ENCODE measurements around the gene CSGALNACT2. TPM values are rescaled to one million over a fixed set of nuclear protein-coding genes. Genes with fewer than 3 reads are reported as not detected.

Gene CSGALNACT2
- total and polyA plus RNA-seq, 9 of the 15 experiments (the other 6 are each of a cell fraction or from before 2014, with no cell fraction given), result 1.4 to 7.3 (median 3.5) TPM

- no peak for TF ChIP-seq HMG20B (CRISPR knock-in tag; IDR thresholded peaks at IDR 0.05)
These were observed at the start of gene CSGALNACT2 (continued) for GRCh38 chr10:43138021-43138756.

GRCh38 chr10:43089519-43089918 is 48.7 kb upstream of the CSGALNACT2 start:
- TF ChIP-seq BDP1 (IDR thresholded peaks at IDR 0.05; ENCODE audit: insufficient read depth, insufficient read length), result no peak
- no peak for TF ChIP-seq ATF6 (CRISPR knock-in tag; IDR thresholded peaks at IDR 0.05)
- no peak for TF ChIP-seq MLLT1 (IDR thresholded peaks at IDR 0.05)
- no peak for TF ChIP-seq ZNF280A (IDR thresholded peaks at IDR 0.05; ENCODE audit: low read depth, partially characterized antibody)
- no peak for TF ChIP-seq KAT2B (IDR thresholded peaks at IDR 0.05; ENCODE audit: low read depth, low read length)
- TF ChIP-seq HDAC3 (IDR thresholded peaks at IDR 0.05; ENCODE audit: borderline replicate concordance, partially characterized antibody), result no peak
- no peak for TF ChIP-seq MEIS2 (IDR thresholded peaks at IDR 0.05; ENCODE audit: partially characterized antibody)
- no peak for TF ChIP-seq SLC30A9 (CRISPR knock-in tag; IDR thresholded peaks at IDR 0.05)
- no peak for TF ChIP-seq KDM5B (IDR thresholded peaks at IDR 0.05; ENCODE audit: insufficient replicate concordance, low read depth, low read length)
- ChIA-PET POLR2A (no interaction called here), CTCF (ENCODE audit: low intra/inter-chr PET ratio) (no interaction called here)
- FAIRE-seq (no peak), DNase-seq (ENCODE audit: extremely low read depth in 1 of 4, low spot score in 3 of 4) (no peak), ATAC-seq (no peak)
- Histone ChIP-seq H3K4me3 (no peak overlapping the region), H4K20me1 (replicated peaks; ENCODE audit: control insufficient read depth, insufficient read depth, low read length) (no peaks in the 10 kb centered on the region), H3K27ac (ENCODE audit: extremely low read depth, low read depth, low read length) (no peak overlapping the region), H2AFZ (ENCODE audit: low read depth, low read length) (no peak overlapping the region), H3K9me1 (ENCODE audit: control insufficient read depth, insufficient read depth, low read length) (no peaks in the 10 kb centered on the region), H3K27me3 (ENCODE audit: control insufficient read depth in 2 of 2, insufficient read depth in 2 of 2, low read length in 2 of 2) (peaks cover 0 to 45% of the 10 kb centered on the region in 2 experiments; a peak in 2 of 5 replicates), H3K9me3 (replicated peaks; ENCODE audit: control insufficient read depth, insufficient read depth, low read depth, low read length) (no peaks in the 10 kb centered on the region), H3K9ac (ENCODE audit: insufficient read depth in 1 of 2, low read depth in 2 of 2, low read length in 2 of 2) (no peak overlapping the region), H3K4me2 (ENCODE audit: insufficient read depth, low read length) (no peak overlapping the region), H3K79me2 (ENCODE audit: control insufficient read depth, insufficient read depth, low read length) (no peaks in the 10 kb centered on the region), H3K36me3 (ENCODE audit: control insufficient read depth, insufficient read depth, low read length) (no peaks in the 10 kb centered on the region), H3K4me1 (replicated peaks in 1 of 2; ENCODE audit: control insufficient read depth in 2 of 2, insufficient read depth in 2 of 2, low read length in 2 of 2) (no peaks in the 10 kb centered on the region)
- no TSS peak for BruUV-seq (replicated peaks)
- intact Hi-C loops (cut with micrococcal nuclease) (no loop called here), in situ Hi-C loops (cut with MboI) (no loop called here)
- WGBS (ENCODE audit: insufficient coverage, low coverage, missing lambda C conversion rate), result 0% methylated on average over 10 of the region's 10 CpGs
